CD4-positive, alpha-beta memory T cell (primary cell): ENCODE results near the gene KIF26A. TPM values are rescaled to one million over a fixed set of nuclear protein-coding genes. Genes with fewer than 3 reads are reported as not detected.
"Not testable (repeated sequence)": the region's sequence is repeated elsewhere in the genome, so short reads cannot be mapped to it uniquely, and the experiment has no call there.

Experiments used
- CTCF ChIA-PET: fragments of 350-600 bp; sonication (Branson Sonifier 250); formaldehyde crosslinking; loops from one replicate; lab custom pipeline; 2021; ENCODE audit warnings: inconsistent platforms; ENCODE audit not compliant: partially characterized antibody; lab: Charles Lee
- POLR2A ChIA-PET: fragments of 350-600 bp; sonication (Branson Sonifier 250); formaldehyde crosslinking; loops from one replicate; lab custom pipeline; 2021; ENCODE audit not compliant: partially characterized antibody; lab: Charles Lee
- DNase-seq, 5 donors: peaks; one replicate each; pipeline versions ENCODE4 v3.0.0 to v3.0.0-alpha.2; 2020 to 2022; ENCODE audit warnings: mixed read lengths in 1 of 5
- H3K27ac ChIP-seq: one replicate; pipeline ENCODE4 v1.7.0; 2013; ENCODE audit warnings: low read depth, low read length
- H3K27me3 ChIP-seq: 2 replicates; pipeline ENCODE4 v1.7.0; 2013; ENCODE audit warnings: mild to moderate bottlenecking, low read length, moderate library complexity; ENCODE audit not compliant: insufficient read depth
- H3K36me3 ChIP-seq: 2 replicates; pipeline ENCODE4 v1.7.0; 2013; ENCODE audit warnings: mild to moderate bottlenecking, low read length, moderate library complexity; ENCODE audit not compliant: insufficient read depth
- H3K4me1 ChIP-seq: 2 replicates; pipeline ENCODE4 v1.7.0; 2013; ENCODE audit warnings: mild to moderate bottlenecking, low read length, moderate library complexity; ENCODE audit not compliant: insufficient read depth
- H3K4me3 ChIP-seq, 2 donors: one replicate each; pipeline ENCODE4 v1.7.0; 2013; ENCODE audit warnings: low read length in 2 of 2, mild to moderate bottlenecking in 1 of 2
- H3K9me3 ChIP-seq, 2 donors: one replicate each; pipeline ENCODE4 v1.7.0; 2013; ENCODE audit warnings: low read length in 2 of 2, control low read depth in 1 of 2; ENCODE audit not compliant: control insufficient read depth in 1 of 2
- H3K27ac Mint-ChIP-seq, 7 donors: one replicate each; pipeline ENCODE4 v1.8.0; 2020 to 2021; ENCODE audit warnings: mixed read lengths in 7 of 7, mild to moderate bottlenecking in 6 of 7, inconsistent platforms in 3 of 7, moderate library complexity in 3 of 7
- H3K27me3 Mint-ChIP-seq, 2 donors: one replicate each; pipeline ENCODE4 v1.8.0; 2020 to 2021; ENCODE audit warnings: mixed read lengths in 2 of 2
- H3K36me3 Mint-ChIP-seq, 2 donors: one replicate each; pipeline ENCODE4 v1.8.0; 2020 to 2021; ENCODE audit warnings: mixed read lengths in 2 of 2, inconsistent platforms in 1 of 2, mild to moderate bottlenecking in 1 of 2
- H3K4me1 Mint-ChIP-seq, 4 donors: one replicate each; pipeline ENCODE4 v1.8.0; 2020 to 2021; ENCODE audit warnings: mixed read lengths in 4 of 4, mild to moderate bottlenecking in 1 of 4
- H3K4me3 Mint-ChIP-seq, 8 donors: one replicate each; pipeline ENCODE4 v1.8.0; 2020 to 2021; ENCODE audit warnings: mixed read lengths in 8 of 8, mild to moderate bottlenecking in 7 of 8, moderate library complexity in 6 of 8, inconsistent platforms in 3 of 8
- H3K9me3 Mint-ChIP-seq, 8 donors: one replicate each; pipeline ENCODE4 v1.8.0; 2020 to 2021; ENCODE audit warnings: mixed read lengths in 8 of 8, mild to moderate bottlenecking in 5 of 8, inconsistent platforms in 3 of 8, moderate library complexity in 1 of 8
- intact Hi-C: fragments of 100-400 bp; cut with micrococcal nuclease; formaldehyde crosslinking; loops from one replicate; pipeline ENCODE4 v1.15.1; 2023
- polyA plus RNA-seq, 2 donors: library from polyadenylated mRNA; unstranded; fragments of 300-500 nt; fragmentation: Illumina TruSeq; gene quantifications; one replicate each; pipeline ENCODE4 v1.2.3, GENCODE V29; 2021
- total RNA-seq, 2 experiments: library from RNA; stranded (reverse); gene quantifications; one replicate each; pipeline ENCODE4 v1.2.3, GENCODE V29; 2021

The KIF26A gene
- total and polyA plus RNA-seq, 4 experiments from 2014 or later: 0.05 to 0.23 (median 0.22) TPM; not detected in 1

- H3K27me3 Mint-ChIP-seq, H3K9me3 ChIP-seq, H3K4me3 ChIP-seq, H3K27me3 ChIP-seq, H3K9me3 Mint-ChIP-seq, H3K27ac ChIP-seq, H3K27ac Mint-ChIP-seq, H3K36me3 ChIP-seq, H3K4me1 Mint-ChIP-seq, H3K4me3 Mint-ChIP-seq, H3K4me1 ChIP-seq, CTCF ChIA-PET, H3K36me3 Mint-ChIP-seq, intact Hi-C loops, POLR2A ChIA-PET: not testable (repeated sequence)
- peak in 1 of 5 donors; percentile 25 for DNase-seq
These were observed 69.9 kb downstream of the KIF26A start for GRCh38 chr14:104208331-104208730.

DNA sequence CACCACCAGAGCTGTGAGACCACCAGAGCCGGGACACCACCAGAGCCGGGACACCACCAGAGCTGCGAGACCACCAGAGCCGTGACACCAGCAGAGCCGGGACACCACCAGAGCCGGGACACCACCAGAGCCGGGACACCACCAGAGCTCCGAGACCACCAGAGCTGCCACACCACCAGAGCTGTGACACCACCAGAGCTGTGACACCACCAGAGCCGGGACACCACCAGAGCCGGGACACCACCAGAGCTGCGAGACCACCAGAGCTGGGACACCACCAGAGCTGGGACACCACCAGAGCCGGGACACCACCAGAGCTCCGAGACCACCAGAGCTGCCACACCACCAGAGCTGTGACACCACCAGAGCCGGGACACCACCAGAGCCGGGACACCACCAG, 70.7 kb downstream of the KIF26A start:
- H3K4me1 Mint-ChIP-seq, H3K27me3 ChIP-seq, H3K4me1 ChIP-seq, H3K36me3 ChIP-seq, H3K27me3 Mint-ChIP-seq, POLR2A ChIA-PET, H3K4me3 Mint-ChIP-seq, H3K9me3 Mint-ChIP-seq, H3K4me3 ChIP-seq, H3K9me3 ChIP-seq, H3K36me3 Mint-ChIP-seq, H3K27ac Mint-ChIP-seq, CTCF ChIA-PET, intact Hi-C loops, H3K27ac ChIP-seq: not testable (repeated sequence)
- DNase-seq: peak in 1 of 5 donors; percentile 1

DNA sequence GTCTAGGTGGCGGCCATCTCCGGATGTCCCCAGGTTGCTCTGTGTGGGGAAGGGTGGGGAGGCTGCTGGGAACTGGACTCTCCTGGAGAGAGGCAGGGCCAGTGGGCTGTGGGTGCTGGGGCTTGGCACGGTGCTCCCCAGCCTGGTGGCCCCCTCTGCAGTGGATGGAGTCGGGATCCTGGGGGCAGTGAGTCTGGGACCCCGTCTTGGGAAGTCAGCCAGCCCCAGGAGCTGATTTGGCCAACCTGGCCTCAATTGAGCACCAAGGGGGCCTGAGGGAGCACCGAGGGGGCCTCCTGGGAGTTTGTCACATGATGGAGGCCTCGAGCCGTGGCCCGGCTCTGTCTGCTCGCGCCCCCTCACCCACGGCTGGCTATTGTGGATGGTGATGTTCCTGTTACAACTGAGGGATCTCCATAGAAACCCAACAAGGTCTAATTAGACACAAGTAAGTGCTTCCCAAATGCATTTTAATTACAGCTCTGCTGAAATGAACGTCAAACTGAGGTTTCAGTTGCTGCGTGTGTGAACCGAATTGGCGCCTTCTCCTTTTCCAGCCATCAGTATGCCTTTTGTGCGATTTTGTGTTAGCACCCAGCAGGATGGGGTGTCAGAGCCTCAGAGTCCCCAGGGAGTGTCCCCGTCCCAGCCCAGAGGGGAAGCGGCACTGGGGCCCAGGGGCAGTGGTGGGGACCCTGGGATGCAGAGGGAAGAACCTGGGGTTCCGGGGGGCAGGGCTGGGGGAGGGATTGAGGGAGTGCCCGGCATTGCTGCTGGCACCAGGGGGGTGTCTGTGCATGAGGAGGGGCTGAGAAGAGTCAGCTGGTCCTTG, 71.8 kb downstream of the KIF26A start:
- ChIA-PET CTCF (no interaction called here), POLR2A (no interaction called here)
- H3K4me1 ChIP-seq: no peaks in the 10 kb centered on the region
- no peak overlapping the region for H3K4me3 ChIP-seq
- no peaks in the 10 kb centered on the region for H3K27me3 ChIP-seq
- no peaks in the 10 kb centered on the region for H3K4me1 Mint-ChIP-seq
- H3K36me3 ChIP-seq: no peaks in the 10 kb centered on the region
- H3K9me3 Mint-ChIP-seq: no peaks in the 10 kb centered on the region
- H3K4me3 Mint-ChIP-seq: no peak overlapping the region
- no peak overlapping the region for H3K27ac Mint-ChIP-seq
- no peak overlapping the region for H3K27ac ChIP-seq
- DNase-seq: peak in 1 of 5 donors; percentile 5
- peaks cover 4 to 5% of the 10 kb centered on the region in 2 donors for H3K27me3 Mint-ChIP-seq
- intact Hi-C loops: no loop called here
- no peaks in the 10 kb centered on the region for H3K9me3 ChIP-seq
- no peaks in the 10 kb centered on the region for H3K36me3 Mint-ChIP-seq

GRCh38 chr14:104210817-104211195, 72.4 kb downstream of the KIF26A start:
- Mint-ChIP-seq H3K9me3 (no peaks in the 10 kb centered on the region), H3K36me3 (no peaks in the 10 kb centered on the region), H3K4me1 (no peaks in the 10 kb centered on the region), H3K4me3 (no peak overlapping the region), H3K27ac (no peak overlapping the region), H3K27me3 (peaks cover 4 to 5% of the 10 kb centered on the region in 2 donors)
- no peaks in the 10 kb centered on the region for H3K27me3 ChIP-seq
- no peak for DNase-seq
- no peak overlapping the region for H3K4me3 ChIP-seq
- no peaks in the 10 kb centered on the region for H3K9me3 ChIP-seq
- CTCF ChIA-PET: no interaction called here
- H3K4me1 ChIP-seq: no peaks in the 10 kb centered on the region
- H3K27ac ChIP-seq: no peak overlapping the region
- H3K36me3 ChIP-seq: no peaks in the 10 kb centered on the region
- intact Hi-C loops: no loop called here
- POLR2A ChIA-PET: no interaction called here

GRCh38 chr14:104211215-104211614, 72.8 kb downstream of the KIF26A start:
- H3K27ac ChIP-seq: no peak overlapping the region
- no peak overlapping the region for H3K4me3 ChIP-seq
- no peaks in the 10 kb centered on the region for H3K36me3 ChIP-seq
- Mint-ChIP-seq H3K4me3 (no peak overlapping the region), H3K27me3 (peaks cover 4 to 5% of the 10 kb centered on the region in 2 donors), H3K36me3 (no peaks in the 10 kb centered on the region), H3K9me3 (no peaks in the 10 kb centered on the region), H3K4me1 (no peaks in the 10 kb centered on the region), H3K27ac (peak overlapping the region in 1 of 7 donors; percentile 50)
- H3K4me1 ChIP-seq: no peaks in the 10 kb centered on the region
- no peaks in the 10 kb centered on the region for H3K9me3 ChIP-seq
- H3K27me3 ChIP-seq: no peaks in the 10 kb centered on the region
- ChIA-PET POLR2A (no interaction called here), CTCF (no interaction called here)
- no peak for DNase-seq
- intact Hi-C loops: no loop called here

GRCh38 chr14:104211741-104212140, 73.4 kb downstream of the KIF26A start:
- H3K27ac Mint-ChIP-seq: peak overlapping the region in 1 of 7 donors; percentile 50
- CTCF ChIA-PET: no interaction called here
- intact Hi-C loops: no loop called here
- Histone ChIP-seq H3K9me3 (no peaks in the 10 kb centered on the region), H3K36me3 (no peaks in the 10 kb centered on the region), H3K27me3 (no peaks in the 10 kb centered on the region), H3K4me1 (no peaks in the 10 kb centered on the region), H3K27ac (no peak overlapping the region), H3K4me3 (no peak overlapping the region)
- no peak for DNase-seq
- H3K27me3 Mint-ChIP-seq: peaks cover 4 to 5% of the 10 kb centered on the region in 2 donors
- H3K4me3 Mint-ChIP-seq: no peak overlapping the region
- H3K9me3 Mint-ChIP-seq: no peaks in the 10 kb centered on the region
- H3K4me1 Mint-ChIP-seq: no peaks in the 10 kb centered on the region
- no peaks in the 10 kb centered on the region for H3K36me3 Mint-ChIP-seq
- POLR2A ChIA-PET: no interaction called here

DNA sequence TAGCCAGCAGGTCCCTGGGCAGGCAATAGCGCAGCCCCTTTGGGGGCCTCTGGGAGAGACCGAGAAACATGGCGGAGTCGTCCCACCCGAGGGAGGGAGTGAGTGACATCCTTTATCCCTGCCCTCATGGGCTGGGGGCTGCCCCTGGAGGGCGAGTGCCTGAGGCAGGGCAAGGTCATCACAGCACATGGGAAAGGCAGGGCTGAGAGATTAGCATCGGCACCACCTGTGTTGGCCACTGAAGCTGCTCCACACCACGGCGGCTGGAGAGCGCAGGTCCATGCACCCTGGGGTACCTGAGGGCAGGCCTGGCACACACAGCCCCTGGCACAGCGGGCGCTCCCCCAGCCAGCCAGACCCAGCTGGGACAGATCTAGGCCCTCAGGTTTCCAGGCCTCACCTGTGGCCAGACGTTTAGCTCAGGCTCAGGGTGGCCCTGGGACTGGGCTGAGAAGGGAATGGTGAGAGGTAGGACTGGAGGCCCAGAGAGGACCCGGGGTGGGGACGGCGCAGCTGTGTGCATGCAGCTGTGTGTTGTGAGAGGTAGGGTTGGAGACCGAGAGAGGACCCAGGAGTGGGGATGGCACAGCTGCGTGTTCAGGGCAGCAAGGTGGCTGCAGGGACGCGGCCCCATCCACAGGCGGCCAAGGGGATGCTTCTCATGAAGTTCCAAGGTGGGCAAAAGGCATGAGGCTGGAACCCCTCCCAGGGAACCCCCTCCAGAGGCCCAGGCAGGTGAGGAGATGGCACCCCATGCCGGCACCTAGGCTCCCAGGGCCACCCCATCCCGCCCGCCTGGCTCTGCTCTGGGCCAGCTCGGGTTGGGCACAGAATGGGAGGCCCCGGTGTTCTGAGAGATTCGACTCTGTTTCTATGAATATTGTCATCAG, 74.1 kb downstream of the KIF26A start:
- CTCF ChIA-PET: no interaction called here
- Histone ChIP-seq H3K9me3 (no peaks in the 10 kb centered on the region), H3K4me3 (no peak overlapping the region), H3K27me3 (no peaks in the 10 kb centered on the region), H3K4me1 (no peaks in the 10 kb centered on the region), H3K27ac (no peak overlapping the region), H3K36me3 (no peaks in the 10 kb centered on the region)
- peaks cover 4 to 5% of the 10 kb centered on the region in 2 donors for H3K27me3 Mint-ChIP-seq
- H3K36me3 Mint-ChIP-seq: no peaks in the 10 kb centered on the region
- no peaks in the 10 kb centered on the region for H3K4me1 Mint-ChIP-seq
- no peaks in the 10 kb centered on the region for H3K9me3 Mint-ChIP-seq
- intact Hi-C loops: no loop called here
- DNase-seq: peak in 1 of 5 donors; percentile 13
- H3K4me3 Mint-ChIP-seq: no peak overlapping the region
- POLR2A ChIA-PET: no interaction called here
- H3K27ac Mint-ChIP-seq: no peak overlapping the region
